IMR-90 (cell line): ENCODE data around the gene LMO1. TPM values are rescaled to one million over a fixed set of nuclear protein-coding genes. Genes with fewer than 3 reads are reported as not detected.
A peak's percentile ranks its signal among the peaks of the same experiment; 100 is the strongest.

Source experiments
- ATAC-seq: fragments of 200-7000 bp; cut with Tn5 transposase; 2 replicates; pipeline ENCODE4 v1.9.1; 2020; ENCODE audit warnings: low read depth, mild to moderate bottlenecking, moderate library complexity
- BruUV-seq: library from RNA; stranded (reverse); fragments of 400-500 nt; replicated peaks from 2 replicates; lab custom pipeline; 2021; lab: Mats Ljungman, UMichigan
- CTCF ChIA-PET: fragments of 300-600 bp; formaldehyde crosslinking; extraction: SDS; loops from one replicate; lab custom pipeline; 2021; ENCODE audit warnings: antibody characterized with exemption; lab: Yijun Ruan, JAX
- POLR2A ChIA-PET: fragments of 300-600 bp; sonication (Branson Sonifier 250); formaldehyde crosslinking; loops from one replicate; lab custom pipeline; 2022; ENCODE audit warnings: antibody characterized with exemption; ENCODE audit not compliant: unreplicated experiment; lab: Charles Lee
- DNase-seq: peaks from one replicate; pipeline ENCODE4 v3.0.0; 2013
- H2AFZ ChIP-seq: replicated peaks from 2 replicates; pipeline ENCODE3; 2013; ENCODE audit warnings: low read length, mild to moderate bottlenecking; ENCODE audit not compliant: poor library complexity
- H2AK5ac ChIP-seq: 2 replicates; pipeline ENCODE4 v1.6.1; 2013; ENCODE audit warnings: low read depth, low read length, inconsistent platforms
- H2AK9ac ChIP-seq: replicated peaks from 2 replicates; pipeline ENCODE3; 2013; ENCODE audit warnings: mild to moderate bottlenecking, low read depth, low read length, moderate library complexity; ENCODE audit not compliant: poor library complexity
- H2BK120ac ChIP-seq: 2 replicates; pipeline ENCODE4 v1.6.1; 2013; ENCODE audit warnings: low read depth, low read length, inconsistent platforms
- H2BK15ac ChIP-seq: 3 replicates; pipeline ENCODE4 v1.6.1; 2013; ENCODE audit warnings: low read depth, low read length, inconsistent platforms
- H2BK20ac ChIP-seq: 2 replicates; pipeline ENCODE4 v1.6.1; 2013; ENCODE audit warnings: low read depth, mild to moderate bottlenecking, inconsistent platforms, low read length, moderate library complexity
- H2BK5ac ChIP-seq: 2 replicates; pipeline ENCODE4 v1.6.1; 2013; ENCODE audit warnings: mild to moderate bottlenecking, low read depth, low read length, inconsistent platforms; ENCODE audit not compliant: poor library complexity, severe bottlenecking
- H3K14ac ChIP-seq: replicated peaks from 2 replicates; pipeline ENCODE4 v1.6.1; 2013; ENCODE audit warnings: low read depth, low read length, inconsistent platforms
- H3K18ac ChIP-seq: 2 replicates; pipeline ENCODE4 v1.6.1; 2013; ENCODE audit warnings: low read depth, low read length, control low read depth
- H3K23ac ChIP-seq: 2 replicates; pipeline ENCODE4 v1.6.1; 2013; ENCODE audit warnings: low read depth, low read length, inconsistent platforms
- H3K27ac ChIP-seq: 2 replicates; pipeline ENCODE4 v1.5.1; 2013; ENCODE audit warnings: mild to moderate bottlenecking, control low read depth, low read length; ENCODE audit not compliant: insufficient read depth
- H3K27me3 ChIP-seq: 2 replicates; pipeline ENCODE4 v1.6.1; 2013; ENCODE audit warnings: low read length; ENCODE audit not compliant: control insufficient read depth, insufficient read depth
- H3K36me3 ChIP-seq: 2 replicates; pipeline ENCODE4 v1.6.1; 2013; ENCODE audit warnings: low read length, mixed read lengths; ENCODE audit not compliant: control insufficient read depth, insufficient read depth
- H3K4ac ChIP-seq: 2 replicates; pipeline ENCODE4 v1.6.1; 2013; ENCODE audit warnings: low read depth, low read length, inconsistent platforms
- H3K4me1 ChIP-seq: 2 replicates; pipeline ENCODE4 v1.6.1; 2013; ENCODE audit warnings: low read length, mixed read lengths; ENCODE audit not compliant: control insufficient read depth, insufficient read depth
- H3K4me2 ChIP-seq: 2 replicates; pipeline ENCODE4 v1.6.1; 2013; ENCODE audit warnings: low read depth, mild to moderate bottlenecking, control low read depth, low read length, moderate library complexity
- H3K4me3 ChIP-seq: 2 replicates; pipeline ENCODE4 v1.5.1; 2013; ENCODE audit warnings: low read depth, mild to moderate bottlenecking, control low read depth, low read length, moderate library complexity; ENCODE audit not compliant: insufficient read depth
- H3K56ac ChIP-seq: 2 replicates; pipeline ENCODE4 v1.6.1; 2013; ENCODE audit warnings: low read length, inconsistent platforms; ENCODE audit not compliant: insufficient read depth; ENCODE audit errors: extremely low read depth
- H3K79me1 ChIP-seq, 2 experiments: 2 replicates each; pipeline ENCODE4 v1.6.1; 2013; ENCODE audit warnings: low read length in 2 of 2, inconsistent platforms in 1 of 2, low read depth in 1 of 2
- H3K9ac ChIP-seq: 2 replicates; pipeline ENCODE4 v1.6.1; 2013; ENCODE audit warnings: low read depth, low read length, control low read depth
- H3K9me1 ChIP-seq: 2 replicates; pipeline ENCODE4 v1.6.1; 2013; ENCODE audit warnings: low read length, inconsistent platforms; ENCODE audit not compliant: insufficient read depth
- H3K9me3 ChIP-seq: 2 replicates; pipeline ENCODE4 v1.6.1; 2013; ENCODE audit warnings: low read length; ENCODE audit not compliant: control insufficient read depth, insufficient read depth
- H4K20me1 ChIP-seq: 2 replicates; pipeline ENCODE4 v1.6.1; 2013; ENCODE audit warnings: low read length, inconsistent platforms; ENCODE audit not compliant: insufficient read depth
- H4K5ac ChIP-seq: 2 replicates; pipeline ENCODE4 v1.6.1; 2013; ENCODE audit warnings: mild to moderate bottlenecking, low read depth, low read length, control low read depth
- H4K8ac ChIP-seq, 2 experiments: 2 replicates each; pipeline ENCODE4 v1.6.1; 2013; ENCODE audit warnings: low read depth in 2 of 2, low read length in 2 of 2, control low read depth in 1 of 2, inconsistent platforms in 1 of 2
- H4K91ac ChIP-seq: 2 replicates; pipeline ENCODE4 v1.6.1; 2013; ENCODE audit warnings: low read depth, low read length, inconsistent platforms; ENCODE audit not compliant: insufficient read depth
- BHLHE40 ChIP-seq: fragments of 150-350 bp; IDR thresholded peaks from 2 replicates; pipeline ENCODE4 v1.6.1; 2016; ENCODE audit warnings: mild to moderate bottlenecking, low read depth, low read length
- CEBPB ChIP-seq: IDR thresholded peaks from 2 replicates; pipeline ENCODE4 v1.6.1; 2012; ENCODE audit warnings: low read depth, low read length, improper control_type of control experiment
- CHD1 ChIP-seq: IDR thresholded peaks from 2 replicates; pipeline ENCODE4 v1.6.1; 2012; ENCODE audit warnings: low read depth, low read length, improper control_type of control experiment
- FOS ChIP-seq: fragments of 150-350 bp; IDR thresholded peaks from 2 replicates; pipeline ENCODE4 v1.6.1; 2016; ENCODE audit warnings: low read depth, low read length
- MAFK ChIP-seq: IDR thresholded peaks from 2 replicates; pipeline ENCODE4 v1.6.1; 2012; ENCODE audit warnings: low read depth, low read length, improper control_type of control experiment
- MAZ ChIP-seq: IDR thresholded peaks from 2 replicates; pipeline ENCODE4 v1.6.1; 2012; ENCODE audit warnings: low read depth, mild to moderate bottlenecking, low read length, improper control_type of control experiment, moderate library complexity, borderline replicate concordance
- MXI1 ChIP-seq: IDR thresholded peaks from 2 replicates; pipeline ENCODE4 v1.6.1; 2012; ENCODE audit warnings: low read depth, mild to moderate bottlenecking, low read length, moderate library complexity, borderline replicate concordance
- NFE2L2 ChIP-seq: fragments of 150-350 bp; IDR thresholded peaks from 2 replicates; pipeline ENCODE4 v1.6.1; 2016; ENCODE audit warnings: low read depth, mild to moderate bottlenecking, low read length
- POLR2A ChIP-seq: IDR thresholded peaks from 2 replicates; pipeline ENCODE4 v1.6.1; 2012; ENCODE audit warnings: mild to moderate bottlenecking, low read depth, low read length
- RAD21 ChIP-seq: IDR thresholded peaks from 2 replicates; pipeline ENCODE4 v1.6.1; 2012; ENCODE audit warnings: low read length, improper control_type of control experiment
- RCOR1 ChIP-seq: IDR thresholded peaks from 2 replicates; pipeline ENCODE4 v1.6.1; 2012; ENCODE audit warnings: mild to moderate bottlenecking, low read length, improper control_type of control experiment; ENCODE audit not compliant: insufficient replicate concordance
- RFX5 ChIP-seq: IDR thresholded peaks from 2 replicates; pipeline ENCODE4 v1.8.0; 2012; ENCODE audit warnings: low read depth, mild to moderate bottlenecking, low read length, moderate library complexity
- SMC3 ChIP-seq: fragments of 150-350 bp; IDR thresholded peaks from 2 replicates; pipeline ENCODE4 v1.6.1; 2016; ENCODE audit warnings: low read depth, mild to moderate bottlenecking, antibody characterized with exemption, low read length, moderate library complexity
- WGBS, 2 experiments: methylation state at CpG; one replicate each; pipeline versions ENCODE4 v1.1.5 to v1.1.7; 2013; ENCODE audit warnings: missing lambda C conversion rate in 2 of 2; ENCODE audit not compliant: insufficient read length in 1 of 2; ENCODE audit errors: extremely low coverage in 2 of 2; 5-methylcytosine and 5-hydroxymethylcytosine counted together
- dilution Hi-C: fragments of 300-500 bp; cut with HindIII; formaldehyde crosslinking; loops from one replicate; pipeline ENCODE4 v1.14.3; 2018; ENCODE audit warnings: low sequenced_read_pairs; ENCODE audit not compliant: unreplicated experiment
- in situ Hi-C: fragments of 300-500 bp; cut with MboI; formaldehyde crosslinking; loops from 3 replicates; pipeline ENCODE4 v1.14.3; 2019; ENCODE audit warnings: low sequenced_read_pairs, inconsistent platforms, mixed read lengths
- intact Hi-C: fragments of 100-400 bp; cut with micrococcal nuclease; formaldehyde crosslinking; loops from 2 replicates; pipeline ENCODE4 v1.10.0; 2022
- polyA plus RNA-seq, 3 experiments: library from polyadenylated mRNA; depleted of rRNA; stranded (reverse); fragments of >200 nt; gene quantifications; 2 replicates each; pipeline ENCODE4 v1.2.3, GENCODE V29; 2012; ENCODE audit warnings: low replicate concordance in 1 of 3
- total RNA-seq: library from RNA; depleted of rRNA; stranded (reverse); fragments of >200 nt; gene quantifications from 2 replicates; pipeline ENCODE4 v1.2.3, GENCODE V29; 2012
- TF ChIP-seq, protein P1 (sequence below): conservative IDR thresholded peaks from 2 replicates; pipeline ENCODE4 v1.5.1; 2012; ENCODE audit warnings: mild to moderate bottlenecking, low read depth, low read length, improper control_type of control experiment
- TF ChIP-seq, protein P2 (sequence below): fragments of 150-350 bp; IDR thresholded peaks from 2 replicates; pipeline ENCODE4 v1.6.1; 2016; ENCODE audit warnings: low read depth, mild to moderate bottlenecking, low read length, moderate library complexity, borderline replicate concordance
- TF ChIP-seq, protein P3 (sequence below): fragments of 150-350 bp; IDR thresholded peaks from 2 replicates; pipeline ENCODE4 v1.6.1; 2017; ENCODE audit warnings: mild to moderate bottlenecking, antibody characterized with exemption, low read length, low read depth

Gene LMO1
- total and polyA plus RNA-seq, 2 of the 4 experiments (the other 2 are of a cell fraction) = not detected

DNA sequence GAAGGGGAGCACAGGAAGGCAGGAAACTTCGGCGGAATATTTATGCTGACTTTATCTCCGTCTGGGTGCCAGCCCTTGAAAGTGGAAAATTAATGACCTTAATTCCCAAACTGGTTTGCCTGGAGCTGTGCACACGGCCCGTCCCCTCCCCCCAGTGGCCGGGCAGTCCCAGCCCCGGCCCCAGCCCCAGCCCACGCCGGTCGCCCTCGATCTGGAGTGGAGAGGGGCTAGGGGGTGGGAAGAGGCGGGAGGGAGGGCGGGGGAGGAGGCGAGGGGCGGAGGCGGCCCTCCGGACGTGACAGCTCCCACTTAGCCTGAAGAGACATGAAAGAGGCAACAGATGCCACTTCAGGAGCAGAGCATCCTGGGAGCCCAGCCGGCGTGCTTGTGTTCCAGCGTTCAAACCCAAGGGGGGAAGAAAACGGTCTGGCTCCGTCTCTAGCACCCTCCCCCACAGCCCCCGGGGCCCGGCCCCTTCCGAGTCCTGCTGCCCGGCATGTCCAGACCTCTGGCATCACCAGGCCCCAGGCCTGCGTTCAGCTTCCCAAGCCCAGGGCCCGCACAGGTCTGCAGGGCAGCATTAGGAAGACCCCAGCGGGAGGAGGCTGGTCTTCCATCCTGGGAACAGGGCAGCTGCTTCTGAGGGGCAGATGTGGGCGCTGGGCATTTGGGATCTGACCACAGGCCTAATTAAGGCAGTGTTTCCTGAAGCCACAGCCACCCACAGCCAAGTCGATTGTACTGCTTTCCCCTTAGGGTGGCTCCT, 20.0 kb upstream of the LMO1 start:
- no peaks in the 10 kb centered on the region for H3K36me3 ChIP-seq
- CTCF ChIA-PET = no interaction called here
- POLR2A ChIA-PET = no interaction called here
- H2BK20ac ChIP-seq = no peak overlapping the region
- H2AK9ac ChIP-seq = no peak overlapping the region
- no peak overlapping the region for H3K4ac ChIP-seq
- H3K56ac ChIP-seq = no peak overlapping the region
- H3K79me1 ChIP-seq = no peaks in the 10 kb centered on the region
- no peaks in the 10 kb centered on the region for H3K9me1 ChIP-seq
- H2BK15ac ChIP-seq = no peak overlapping the region
- dilution Hi-C loops = no loop called here
- no peak overlapping the region for H2AK5ac ChIP-seq
- DNase-seq (no peak), ATAC-seq (peak; percentile 21; the same call in 1 of the 2 replicates)
- no peak overlapping the region for H3K14ac ChIP-seq
- no peak overlapping the region for H4K5ac ChIP-seq
- H2BK5ac ChIP-seq = no peak overlapping the region
- H2AFZ ChIP-seq = no peak overlapping the region
- H3K9me3 ChIP-seq = no peaks in the 10 kb centered on the region
- H3K27me3 ChIP-seq = peaks cover 21% of the 10 kb centered on the region
- no peak overlapping the region for H3K27ac ChIP-seq
- H3K4me1 ChIP-seq = no peaks in the 10 kb centered on the region
- WGBS, 2 experiments = 33% methylated on average over 4 of the region's 32 CpGs; no CpG with 5 or more reads in 1 of the 2 experiments
- H4K91ac ChIP-seq = no peak overlapping the region
- in situ Hi-C loops = no loop called here
- no peak overlapping the region for H3K4me2 ChIP-seq
- no peak overlapping the region for H3K4me3 ChIP-seq
- no TSS peak for BruUV-seq
- no peak for TF ChIP-seq MXI1
- TF ChIP-seq, protein P1, sequence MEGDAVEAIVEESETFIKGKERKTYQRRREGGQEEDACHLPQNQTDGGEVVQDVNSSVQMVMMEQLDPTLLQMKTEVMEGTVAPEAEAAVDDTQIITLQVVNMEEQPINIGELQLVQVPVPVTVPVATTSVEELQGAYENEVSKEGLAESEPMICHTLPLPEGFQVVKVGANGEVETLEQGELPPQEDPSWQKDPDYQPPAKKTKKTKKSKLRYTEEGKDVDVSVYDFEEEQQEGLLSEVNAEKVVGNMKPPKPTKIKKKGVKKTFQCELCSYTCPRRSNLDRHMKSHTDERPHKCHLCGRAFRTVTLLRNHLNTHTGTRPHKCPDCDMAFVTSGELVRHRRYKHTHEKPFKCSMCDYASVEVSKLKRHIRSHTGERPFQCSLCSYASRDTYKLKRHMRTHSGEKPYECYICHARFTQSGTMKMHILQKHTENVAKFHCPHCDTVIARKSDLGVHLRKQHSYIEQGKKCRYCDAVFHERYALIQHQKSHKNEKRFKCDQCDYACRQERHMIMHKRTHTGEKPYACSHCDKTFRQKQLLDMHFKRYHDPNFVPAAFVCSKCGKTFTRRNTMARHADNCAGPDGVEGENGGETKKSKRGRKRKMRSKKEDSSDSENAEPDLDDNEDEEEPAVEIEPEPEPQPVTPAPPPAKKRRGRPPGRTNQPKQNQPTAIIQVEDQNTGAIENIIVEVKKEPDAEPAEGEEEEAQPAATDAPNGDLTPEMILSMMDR = no peak
- no peak for TF ChIP-seq BHLHE40
- no peak for TF ChIP-seq FOS
- TF ChIP-seq MAFK = no peak
- no peak for TF ChIP-seq RFX5
- no peak for TF ChIP-seq MAZ
- no peak for TF ChIP-seq RAD21
- TF ChIP-seq, protein P2, sequence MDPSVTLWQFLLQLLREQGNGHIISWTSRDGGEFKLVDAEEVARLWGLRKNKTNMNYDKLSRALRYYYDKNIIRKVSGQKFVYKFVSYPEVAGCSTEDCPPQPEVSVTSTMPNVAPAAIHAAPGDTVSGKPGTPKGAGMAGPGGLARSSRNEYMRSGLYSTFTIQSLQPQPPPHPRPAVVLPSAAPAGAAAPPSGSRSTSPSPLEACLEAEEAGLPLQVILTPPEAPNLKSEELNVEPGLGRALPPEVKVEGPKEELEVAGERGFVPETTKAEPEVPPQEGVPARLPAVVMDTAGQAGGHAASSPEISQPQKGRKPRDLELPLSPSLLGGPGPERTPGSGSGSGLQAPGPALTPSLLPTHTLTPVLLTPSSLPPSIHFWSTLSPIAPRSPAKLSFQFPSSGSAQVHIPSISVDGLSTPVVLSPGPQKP = no peak
- TF ChIP-seq CHD1 = no peak
- TF ChIP-seq CEBPB = no peak
- no peak for TF ChIP-seq RCOR1
- no peak for TF ChIP-seq SMC3
- no peak for TF ChIP-seq POLR2A
- TF ChIP-seq, protein P3, sequence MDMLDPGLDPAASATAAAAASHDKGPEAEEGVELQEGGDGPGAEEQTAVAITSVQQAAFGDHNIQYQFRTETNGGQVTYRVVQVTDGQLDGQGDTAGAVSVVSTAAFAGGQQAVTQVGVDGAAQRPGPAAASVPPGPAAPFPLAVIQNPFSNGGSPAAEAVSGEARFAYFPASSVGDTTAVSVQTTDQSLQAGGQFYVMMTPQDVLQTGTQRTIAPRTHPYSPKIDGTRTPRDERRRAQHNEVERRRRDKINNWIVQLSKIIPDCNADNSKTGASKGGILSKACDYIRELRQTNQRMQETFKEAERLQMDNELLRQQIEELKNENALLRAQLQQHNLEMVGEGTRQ = no peak
- no peak for TF ChIP-seq NFE2L2
- no peak overlapping the region for H3K9ac ChIP-seq
- no peaks in the 10 kb centered on the region for H4K20me1 ChIP-seq
- no peak overlapping the region for H3K18ac ChIP-seq
- intact Hi-C loops = no loop called here
- H3K23ac ChIP-seq = no peak overlapping the region
- no peak overlapping the region for H2BK120ac ChIP-seq
- H4K8ac ChIP-seq = no peak overlapping the region
